Testis (tissue), 2 donors: ENCODE measurements around the gene ERBB4.

Experiments used
- CTCF ChIP-seq, 3 experiments: fragments of 450-650 bp in 2 of 3; fragments of 200-600 bp in 1 of 3; sonication (generic) in 1 of 3; IDR thresholded peaks; one replicate each; pipeline ENCODE4 v1.5.1; 2016 to 2019; ENCODE audit warnings: antibody characterized with exemption in 3 of 3, mild to moderate bottlenecking in 2 of 3, moderate library complexity in 1 of 3
- POLR2A ChIP-seq: fragments of 450-650 bp; IDR thresholded peaks from one replicate; pipeline ENCODE4 v1.6.1; 2017; ENCODE audit warnings: antibody characterized with exemption, mild to moderate bottlenecking, moderate library complexity

- TF ChIP-seq CTCF (IDR thresholded peaks at IDR 0.05) = no peak
- TF ChIP-seq POLR2A = no peak
Measured at GRCh38 chr2:212532087-212532486, 6.5 kb downstream of the ERBB4 start.
